CD4-positive, CD25-positive, alpha-beta regulatory T cell (primary cell): ENCODE data around the gene TMEM43. TPM values are rescaled to one million over a fixed set of nuclear protein-coding genes. Genes with fewer than 3 reads are reported as not detected.
A peak's percentile ranks its signal among the peaks of the same experiment; 100 is the strongest.
"Not testable (repeated sequence)": the region's sequence is repeated elsewhere in the genome, so short reads cannot be mapped to it uniquely, and the experiment has no call there.

ENCODE experiments used
- ATAC-seq, 2 donors: fragments of 150-1000 bp; cut with Tn5 transposase; one replicate each; pipeline ENCODE4 v1.10.0; 2021; ENCODE audit warnings: low read depth in 2 of 2, moderate number of reproducible peaks in 2 of 2, moderate library complexity in 1 of 2
- DNase-seq, 3 donors: peaks; one replicate each; pipeline versions ENCODE4 v3.0.0 to v3.0.0-alpha.2; 2012 to 2022; ENCODE audit warnings: mixed read lengths in 1 of 3
- H3K27ac ChIP-seq: one replicate; pipeline ENCODE4 v1.7.0; 2013; ENCODE audit warnings: mild to moderate bottlenecking, low read length; ENCODE audit not compliant: insufficient read depth, poor library complexity, severe bottlenecking
- H3K27me3 ChIP-seq: one replicate; pipeline ENCODE4 v1.7.0; 2013; ENCODE audit warnings: low read length; ENCODE audit not compliant: control insufficient read depth, insufficient read depth
- H3K36me3 ChIP-seq: one replicate; pipeline ENCODE4 v1.7.0; 2013; ENCODE audit warnings: mild to moderate bottlenecking, low read length, moderate library complexity; ENCODE audit not compliant: control insufficient read depth, insufficient read depth
- H3K4me1 ChIP-seq: 2 replicates; pipeline ENCODE4 v1.7.0; 2013; ENCODE audit warnings: mild to moderate bottlenecking, low read length; ENCODE audit not compliant: insufficient read depth, control insufficient read depth, poor library complexity, severe bottlenecking
- H3K4me3 ChIP-seq: one replicate; pipeline ENCODE4 v1.7.0; 2013; ENCODE audit warnings: low read depth, mild to moderate bottlenecking, low read length, moderate library complexity
- H3K9me3 ChIP-seq, 2 experiments: 1 replicate in 1 of 2; 2 replicates in 1 of 2; pipeline ENCODE4 v1.7.0; 2013; ENCODE audit warnings: low read length in 2 of 2, mild to moderate bottlenecking in 1 of 2, moderate library complexity in 1 of 2; ENCODE audit not compliant: control insufficient read depth in 2 of 2
- H3K27ac Mint-ChIP-seq, 3 donors: one replicate each; pipeline ENCODE4 v1.8.0; 2020 to 2022; ENCODE audit warnings: mild to moderate bottlenecking in 3 of 3, mixed read lengths in 3 of 3, moderate library complexity in 2 of 3
- H3K27me3 Mint-ChIP-seq: one replicate; pipeline ENCODE4 v1.8.0; 2022; ENCODE audit warnings: mild to moderate bottlenecking, mixed read lengths
- H3K36me3 Mint-ChIP-seq: one replicate; pipeline ENCODE4 v1.8.0; 2020; ENCODE audit warnings: mixed read lengths
- H3K4me1 Mint-ChIP-seq, 4 donors: one replicate each; pipeline ENCODE4 v1.8.0; 2020 to 2022; ENCODE audit warnings: mixed read lengths in 4 of 4, mild to moderate bottlenecking in 1 of 4
- H3K4me3 Mint-ChIP-seq, 4 donors: one replicate each; pipeline ENCODE4 v1.8.0; 2020 to 2022; ENCODE audit warnings: mild to moderate bottlenecking in 4 of 4, mixed read lengths in 4 of 4, moderate library complexity in 3 of 4
- H3K9me3 Mint-ChIP-seq, 7 donors: one replicate each; pipeline ENCODE4 v1.8.0; 2020 to 2022; ENCODE audit warnings: mixed read lengths in 7 of 7, mild to moderate bottlenecking in 3 of 7, moderate library complexity in 2 of 7
- polyA plus RNA-seq, 4 donors: library from polyadenylated mRNA; unstranded; fragments of 300-500 nt; fragmentation: Illumina TruSeq; gene quantifications; one replicate each; pipeline ENCODE4 v1.2.3, GENCODE V29; 2021
- total RNA-seq: library from RNA; stranded (reverse); gene quantifications from one replicate; pipeline ENCODE4 v1.2.3, GENCODE V29; 2022

TMEM43 gene
- total and polyA plus RNA-seq, 5 donors from 2014 or later, result 50.2 to 81.0 (median 74.3) TPM

DNA sequence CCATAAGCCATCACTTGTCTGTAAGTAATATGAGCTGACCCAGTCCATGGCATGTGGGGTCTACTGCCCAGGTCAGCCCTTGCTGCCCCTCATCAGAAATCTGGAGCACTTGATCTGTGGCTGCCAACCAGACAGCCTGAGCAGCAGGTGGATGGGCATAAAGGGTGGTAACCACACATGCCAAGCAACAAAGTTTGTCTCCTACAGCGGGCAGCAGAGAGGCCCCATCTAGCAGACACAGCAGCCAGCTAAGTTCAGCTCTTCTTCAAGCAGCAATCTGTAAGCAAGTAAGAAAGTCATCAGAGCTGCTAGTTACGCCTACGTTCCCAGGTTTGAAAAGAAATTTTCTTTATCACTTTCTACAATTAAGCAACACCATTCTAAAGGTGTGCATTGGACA lies 28.1 kb upstream of the TMEM43 start:
- H3K27ac Mint-ChIP-seq, result no peak overlapping the region
- peaks cover 21% of the 10 kb centered on the region for H3K27me3 Mint-ChIP-seq

DNA sequence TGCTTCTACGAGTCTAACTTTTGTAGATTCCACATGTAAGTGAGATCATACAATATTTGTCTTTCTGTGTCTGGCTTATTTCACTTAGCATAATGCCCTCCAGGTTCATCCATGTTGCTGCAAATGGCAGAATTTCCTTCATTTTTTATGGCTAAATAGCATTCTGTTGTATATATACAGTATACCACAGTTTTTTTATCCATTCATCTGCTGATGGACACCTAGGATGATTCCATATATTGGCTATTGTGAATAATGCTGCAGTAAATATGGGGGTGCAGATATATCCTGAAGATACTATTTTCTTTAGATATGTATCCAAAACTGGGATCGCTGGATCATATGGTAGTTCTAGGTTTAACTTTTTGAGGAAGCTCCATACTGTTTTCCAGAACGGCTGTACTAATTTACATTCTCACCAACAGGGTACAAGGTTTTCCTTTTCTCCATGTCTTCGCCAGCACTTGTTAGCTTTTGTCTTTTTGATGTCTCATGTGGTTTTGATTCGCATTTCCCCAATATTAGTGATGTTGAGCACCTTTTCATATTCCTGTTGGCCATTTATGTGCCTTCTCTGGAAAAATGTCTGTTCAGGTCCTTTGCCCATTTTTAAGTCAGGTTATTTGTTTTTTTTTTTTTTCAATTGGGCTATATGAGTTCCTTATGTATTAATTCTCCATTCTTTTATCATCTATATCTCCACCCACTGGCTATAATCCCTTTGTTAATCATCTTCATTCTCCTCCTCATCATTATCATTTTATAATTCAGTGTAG lies 27.0 kb upstream of the TMEM43 start:
- Mint-ChIP-seq H3K36me3 (no peaks in the 10 kb centered on the region), H3K9me3 (peaks cover 0 to 10% (median 1%) of the 10 kb centered on the region in 7 donors), H3K27ac (no peak overlapping the region), H3K4me1 (no peaks in the 10 kb centered on the region), H3K27me3 (peaks cover 21% of the 10 kb centered on the region), H3K4me3 (no peak overlapping the region)
- H3K4me3 ChIP-seq, result no peak overlapping the region
- no peaks in the 10 kb centered on the region for H3K4me1 ChIP-seq
- ATAC-seq (no peak), DNase-seq (no peak)
- peaks cover 13% of the 10 kb centered on the region for H3K27me3 ChIP-seq
- H3K9me3 ChIP-seq, result peaks cover 0 to 5% of the 10 kb centered on the region in 2 experiments
- H3K36me3 ChIP-seq, result no peaks in the 10 kb centered on the region
- H3K27ac ChIP-seq, result no peak overlapping the region

More for the DNA sequence above, 28.1 kb upstream of the TMEM43 start:
- Histone ChIP-seq H3K36me3 (no peaks in the 10 kb centered on the region), H3K9me3 (peaks cover 0 to 5% of the 10 kb centered on the region in 2 experiments), H3K4me1 (no peaks in the 10 kb centered on the region), H3K4me3 (no peak overlapping the region), H3K27ac (no peak overlapping the region), H3K27me3 (peaks cover 13% of the 10 kb centered on the region)
- Mint-ChIP-seq H3K9me3 (peaks cover 0 to 10% (median 1%) of the 10 kb centered on the region in 7 donors), H3K36me3 (no peaks in the 10 kb centered on the region), H3K4me3 (no peak overlapping the region), H3K4me1 (no peaks in the 10 kb centered on the region)
- DNase-seq, result no peak
- ATAC-seq, result no peak

DNA sequence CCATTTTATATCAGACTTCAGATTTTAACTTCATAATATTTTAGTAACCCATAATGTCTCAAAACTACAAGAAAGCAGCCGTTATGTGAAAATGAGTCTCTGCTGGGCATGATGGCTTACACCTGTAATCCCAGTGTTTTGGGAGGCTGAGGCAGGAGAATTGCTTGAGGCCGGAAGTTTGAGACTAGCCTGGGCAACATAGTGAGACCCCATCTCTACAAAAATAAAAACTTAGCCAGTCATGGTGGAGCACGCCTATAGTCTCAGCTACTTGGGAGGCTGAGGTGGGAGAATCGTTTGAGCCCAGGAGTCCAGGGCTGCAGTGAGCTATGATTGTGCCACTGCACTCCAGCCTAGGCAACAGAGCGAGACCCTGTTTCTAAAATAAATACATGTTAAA lies 15.0 kb upstream of the TMEM43 start:
- H3K27me3 Mint-ChIP-seq, result peaks cover 10% of the 10 kb centered on the region
- H3K4me3 ChIP-seq, H3K4me1 ChIP-seq, H3K27ac ChIP-seq, H3K4me3 Mint-ChIP-seq, H3K9me3 ChIP-seq, H3K27me3 ChIP-seq, H3K27ac Mint-ChIP-seq, ATAC-seq, H3K4me1 Mint-ChIP-seq, DNase-seq, H3K9me3 Mint-ChIP-seq: not testable (repeated sequence)
- peaks cover 21% of the 10 kb centered on the region for H3K36me3 Mint-ChIP-seq
- H3K36me3 ChIP-seq, result peaks cover 33% of the 10 kb centered on the region

- Histone ChIP-seq H3K27me3 (no peaks in the 10 kb centered on the region), H3K4me1 (no peaks in the 10 kb centered on the region), H3K9me3 (no peaks in the 10 kb centered on the region), H3K36me3 (peaks cover 41% of the 10 kb centered on the region), H3K4me3 (no peak overlapping the region), H3K27ac (no peak overlapping the region)
- H3K4me3 Mint-ChIP-seq, result no peak overlapping the region
- H3K27me3 Mint-ChIP-seq, result peaks cover 3% of the 10 kb centered on the region
- H3K36me3 Mint-ChIP-seq, result peaks cover 26% of the 10 kb centered on the region
- no peaks in the 10 kb centered on the region for H3K4me1 Mint-ChIP-seq
- DNase-seq (no peak), ATAC-seq (no peak)
- H3K27ac Mint-ChIP-seq, result peak overlapping the region in 1 of 3 donors; percentile 64
- H3K9me3 Mint-ChIP-seq, result peaks cover 0 to under 1% (median 0%) of the 10 kb centered on the region in 7 donors
These were observed 14.2 kb upstream of the TMEM43 start for GRCh38 chr3:14110699-14111098.

DNA sequence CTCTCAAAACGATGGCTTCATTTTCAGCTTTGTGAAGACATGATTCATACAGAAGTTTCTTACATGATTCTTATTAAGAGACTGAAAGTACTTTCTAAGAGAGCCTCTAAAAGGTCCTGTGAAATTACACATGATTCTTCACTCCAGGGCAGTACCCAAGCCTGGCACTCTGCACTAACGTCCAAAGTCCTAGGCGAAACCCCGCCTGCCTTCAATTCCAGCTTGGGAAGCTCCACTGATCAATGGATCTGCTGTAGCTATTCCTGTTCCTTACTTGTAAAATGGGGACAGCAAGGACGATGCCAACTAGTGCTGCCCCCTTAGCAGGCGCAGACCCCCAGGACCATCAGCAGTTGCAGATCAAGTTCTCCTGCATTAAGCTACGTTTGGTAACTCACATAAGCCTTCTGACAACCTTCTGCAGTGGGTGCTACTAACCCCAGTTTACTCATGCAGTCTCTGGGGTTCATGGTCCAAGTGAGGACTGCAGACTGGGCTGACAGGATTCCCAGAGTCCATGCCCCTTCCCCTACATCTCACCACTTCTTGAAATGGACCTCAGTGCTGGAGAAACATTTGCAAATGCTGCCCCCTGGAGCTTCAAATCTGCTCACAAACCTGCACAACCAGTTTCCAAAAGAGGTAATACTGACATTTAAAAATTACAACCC lies 10.8 kb upstream of the TMEM43 start:
- ATAC-seq (no peak), DNase-seq (no peak)
- Histone ChIP-seq H3K27ac (no peak overlapping the region), H3K4me1 (no peaks in the 10 kb centered on the region), H3K4me3 (no peak overlapping the region), H3K27me3 (no peaks in the 10 kb centered on the region), H3K36me3 (peaks cover 52% of the 10 kb centered on the region), H3K9me3 (no peaks in the 10 kb centered on the region)
- Mint-ChIP-seq H3K9me3 (no peaks in the 10 kb centered on the region), H3K4me1 (peaks cover 0 to under 1% (median 0%) of the 10 kb centered on the region in 4 donors), H3K4me3 (no peak overlapping the region), H3K27ac (no peak overlapping the region), H3K36me3 (peaks cover 30% of the 10 kb centered on the region), H3K27me3 (no peaks in the 10 kb centered on the region)

GRCh38 chr3:14117468-14118399 lies 7.1 kb upstream of the TMEM43 start:
- peak overlapping the region in 2 of 3 donors; percentile 47 to 82 for H3K27ac Mint-ChIP-seq
- H3K36me3 Mint-ChIP-seq, result peaks cover 42% of the 10 kb centered on the region

More at GRCh38 chr3:14117468-14118399, 7.1 kb upstream of the TMEM43 start:
- Mint-ChIP-seq H3K4me1 (peaks cover 0 to 22% (median 16%) of the 10 kb centered on the region in 4 donors), H3K27me3 (no peaks in the 10 kb centered on the region), H3K9me3 (no peaks in the 10 kb centered on the region), H3K4me3 (peak overlapping the region in 1 of 4 donors; percentile 15)
- Histone ChIP-seq H3K9me3 (no peaks in the 10 kb centered on the region), H3K27me3 (no peaks in the 10 kb centered on the region), H3K36me3 (peaks cover 42% of the 10 kb centered on the region), H3K4me3 (no peak overlapping the region), H3K4me1 (peaks cover 3% of the 10 kb centered on the region), H3K27ac (no peak overlapping the region)
- DNase-seq (no peak), ATAC-seq (no peak)
